Osteocyte (in vitro differentiated cells): ENCODE results near the gene FECH. TPM values are rescaled to one million over a fixed set of nuclear protein-coding genes. Genes with fewer than 3 reads are reported as not detected.

Experiments
- DNase-seq: peaks from one replicate; pipeline ENCODE4 v3.0.0; 2021; ENCODE audit warnings: mixed read lengths; ENCODE audit not compliant: unreplicated experiment; ENCODE audit errors: extremely low spot score
- H3K27ac Mint-ChIP-seq: one replicate; pipeline ENCODE4 v1.8.0; 2021; ENCODE audit warnings: mild to moderate bottlenecking, mixed read lengths; ENCODE audit not compliant: unreplicated experiment
- H3K27me3 Mint-ChIP-seq: one replicate; pipeline ENCODE4 v1.8.0; 2021; ENCODE audit warnings: mixed read lengths; ENCODE audit not compliant: unreplicated experiment
- H3K36me3 Mint-ChIP-seq: one replicate; pipeline ENCODE4 v1.8.0; 2021; ENCODE audit warnings: mixed read lengths; ENCODE audit not compliant: unreplicated experiment
- H3K4me1 Mint-ChIP-seq: one replicate; pipeline ENCODE4 v1.8.0; 2021; ENCODE audit warnings: mixed read lengths; ENCODE audit not compliant: unreplicated experiment
- H3K4me3 Mint-ChIP-seq: one replicate; pipeline ENCODE4 v1.8.0; 2021; ENCODE audit warnings: mild to moderate bottlenecking, moderate library complexity, mixed read lengths; ENCODE audit not compliant: unreplicated experiment
- H3K9me3 Mint-ChIP-seq: one replicate; pipeline ENCODE4 v1.8.0; 2021; ENCODE audit warnings: mixed read lengths; ENCODE audit not compliant: unreplicated experiment
- CTCF ChIP-seq: fragments of 200-600 bp; sonication (generic); IDR thresholded peaks from 2 replicates; pipeline ENCODE4 v1.5.0; 2021; ENCODE audit warnings: antibody characterized with exemption, mild to moderate bottlenecking, moderate library complexity
- total RNA-seq: library from RNA; stranded (reverse); gene quantifications from 2 replicates; pipeline ENCODE4 v1.2.1, GENCODE V29; 2021

The FECH gene
- total RNA-seq, 1 donor from 2014 or later = 31.8 TPM

GRCh38 chr18:57505231-57505630, 81.3 kb downstream of the FECH start:
- Mint-ChIP-seq H3K4me1 (no peaks in the 10 kb centered on the region), H3K27me3 (peaks cover 26% of the 10 kb centered on the region), H3K9me3 (no peaks in the 10 kb centered on the region), H3K4me3 (no peak overlapping the region), H3K36me3 (no peaks in the 10 kb centered on the region), H3K27ac (no peak overlapping the region)
- DNase-seq = no peak
- no peak for TF ChIP-seq CTCF

GRCh38 chr18:57502624-57503023, 83.9 kb downstream of the FECH start:
- no peak for TF ChIP-seq CTCF
- no peak overlapping the region for H3K4me3 Mint-ChIP-seq
- no peaks in the 10 kb centered on the region for H3K4me1 Mint-ChIP-seq
- H3K27me3 Mint-ChIP-seq = peaks cover 11% of the 10 kb centered on the region
- H3K27ac Mint-ChIP-seq = no peak overlapping the region
- no peaks in the 10 kb centered on the region for H3K9me3 Mint-ChIP-seq
- DNase-seq = no peak
- H3K36me3 Mint-ChIP-seq = no peaks in the 10 kb centered on the region

- no peak for TF ChIP-seq CTCF
Measured at GRCh38 chr18:57498682-57499256, 87.7 kb downstream of the FECH start.

More at GRCh38 chr18:57498682-57499256, 87.7 kb downstream of the FECH start:
- no peak for DNase-seq
- H3K9me3 Mint-ChIP-seq = no peaks in the 10 kb centered on the region
- no peaks in the 10 kb centered on the region for H3K4me1 Mint-ChIP-seq
- no peak overlapping the region for H3K27ac Mint-ChIP-seq
- no peaks in the 10 kb centered on the region for H3K36me3 Mint-ChIP-seq
- H3K4me3 Mint-ChIP-seq = no peak overlapping the region
- H3K27me3 Mint-ChIP-seq = no peaks in the 10 kb centered on the region

Other genes starting within 250 kb of the FECH start
- gene ST8SIA3, start 234.1 kb downstream of the FECH start, total RNA-seq = not detected in 2 replicates
- 0.03 and 0.05 TPM in 2 replicates for gene ONECUT2, start 151.3 kb downstream of the FECH start, total RNA-seq
- gene NARS1, start 35.1 kb upstream of the FECH start, total RNA-seq = 130 and 143 TPM in 2 replicates
- gene ATP8B1, start 216.6 kb upstream of the FECH start, total RNA-seq = 38.5 and 38.7 TPM in 2 replicates